ENCODE results near the gene NRXN3.

DNA sequence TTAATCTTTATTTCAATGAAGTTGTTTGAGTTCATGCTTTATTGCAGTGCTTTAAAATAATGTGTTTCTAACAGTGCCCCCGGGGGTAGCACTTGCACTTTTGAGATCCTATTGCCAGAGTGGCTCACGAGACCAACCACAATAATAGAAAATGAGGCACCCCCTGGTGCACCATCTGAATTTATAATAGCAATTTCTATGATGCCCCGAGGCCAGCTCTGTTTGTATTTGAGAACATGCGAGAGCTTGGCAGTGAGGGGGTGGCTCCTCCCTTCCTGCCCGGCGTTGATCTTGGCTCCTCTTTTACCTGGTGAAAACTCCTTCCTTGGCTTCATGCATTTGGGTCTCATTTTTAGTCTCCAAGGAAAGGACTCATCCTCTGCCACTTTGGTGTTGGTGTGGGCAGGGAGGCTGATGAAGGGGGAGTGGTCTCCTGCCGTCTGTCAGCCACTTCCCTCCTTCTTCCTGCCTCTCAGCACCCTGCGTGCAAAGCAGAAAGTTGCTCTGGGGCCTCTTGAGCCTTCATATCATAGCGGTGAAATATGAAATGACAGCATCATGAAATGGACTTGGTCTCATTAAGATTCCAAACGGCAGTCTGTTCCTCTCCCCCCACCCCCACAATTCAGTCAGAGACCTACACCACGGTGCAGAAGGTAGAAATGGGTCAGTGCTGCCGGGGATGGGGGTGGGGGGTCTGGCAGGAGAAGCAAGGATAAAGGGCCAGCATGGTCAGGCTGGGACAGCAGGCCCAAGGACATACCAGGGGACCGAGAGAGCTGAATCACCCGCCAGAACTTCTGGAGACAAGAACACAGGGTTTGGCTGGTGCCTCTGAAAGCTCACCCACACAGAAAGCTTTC lies 17.7 kb upstream of the NRXN3 start:
- no peak for TF ChIP-seq CTCF (IDR thresholded peaks at IDR 0.05; ENCODE audit: poor library complexity, severe bottlenecking)
- TF ChIP-seq POLR2AphosphoS5 (IDR thresholded peaks at IDR 0.05) = no peak
- TF ChIP-seq EP300 (conservative IDR thresholded peaks at IDR 0.05; ENCODE audit: poor library complexity, severe bottlenecking) = no peak
- TF ChIP-seq RAD21 (conservative IDR thresholded peaks at IDR 0.05) = no peak
- TF ChIP-seq, protein P1, sequence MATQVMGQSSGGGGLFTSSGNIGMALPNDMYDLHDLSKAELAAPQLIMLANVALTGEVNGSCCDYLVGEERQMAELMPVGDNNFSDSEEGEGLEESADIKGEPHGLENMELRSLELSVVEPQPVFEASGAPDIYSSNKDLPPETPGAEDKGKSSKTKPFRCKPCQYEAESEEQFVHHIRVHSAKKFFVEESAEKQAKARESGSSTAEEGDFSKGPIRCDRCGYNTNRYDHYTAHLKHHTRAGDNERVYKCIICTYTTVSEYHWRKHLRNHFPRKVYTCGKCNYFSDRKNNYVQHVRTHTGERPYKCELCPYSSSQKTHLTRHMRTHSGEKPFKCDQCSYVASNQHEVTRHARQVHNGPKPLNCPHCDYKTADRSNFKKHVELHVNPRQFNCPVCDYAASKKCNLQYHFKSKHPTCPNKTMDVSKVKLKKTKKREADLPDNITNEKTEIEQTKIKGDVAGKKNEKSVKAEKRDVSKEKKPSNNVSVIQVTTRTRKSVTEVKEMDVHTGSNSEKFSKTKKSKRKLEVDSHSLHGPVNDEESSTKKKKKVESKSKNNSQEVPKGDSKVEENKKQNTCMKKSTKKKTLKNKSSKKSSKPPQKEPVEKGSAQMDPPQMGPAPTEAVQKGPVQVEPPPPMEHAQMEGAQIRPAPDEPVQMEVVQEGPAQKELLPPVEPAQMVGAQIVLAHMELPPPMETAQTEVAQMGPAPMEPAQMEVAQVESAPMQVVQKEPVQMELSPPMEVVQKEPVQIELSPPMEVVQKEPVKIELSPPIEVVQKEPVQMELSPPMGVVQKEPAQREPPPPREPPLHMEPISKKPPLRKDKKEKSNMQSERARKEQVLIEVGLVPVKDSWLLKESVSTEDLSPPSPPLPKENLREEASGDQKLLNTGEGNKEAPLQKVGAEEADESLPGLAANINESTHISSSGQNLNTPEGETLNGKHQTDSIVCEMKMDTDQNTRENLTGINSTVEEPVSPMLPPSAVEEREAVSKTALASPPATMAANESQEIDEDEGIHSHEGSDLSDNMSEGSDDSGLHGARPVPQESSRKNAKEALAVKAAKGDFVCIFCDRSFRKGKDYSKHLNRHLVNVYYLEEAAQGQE (IDR thresholded peaks at IDR 0.05; ENCODE audit: borderline replicate concordance) = no peak
- TF ChIP-seq EZH2 (IDR thresholded peaks at IDR 0.05; ENCODE audit: borderline replicate concordance, insufficient read depth, low read length, poor library complexity, severe bottlenecking) = no peak
- no peak for TF ChIP-seq SMC3 (conservative IDR thresholded peaks at IDR 0.05; ENCODE audit: poor library complexity)
